Upper lobe of right lung (tissue), 1 donor: ENCODE data around the gene ZNF513. TPM values are rescaled to one million over a fixed set of nuclear protein-coding genes. Genes with fewer than 3 reads are reported as not detected.

Source experiments
- ATAC-seq: fragments of 200-7000 bp; cut with Tn5 transposase; one replicate; pipeline ENCODE4 v1.9.1; 2020; ENCODE audit warnings: mild to moderate bottlenecking, moderate library complexity
- DNase-seq: peaks from one replicate; pipeline ENCODE4 v3.0.0-alpha.2; 2020
- H3K27ac ChIP-seq: fragments of 200-600 bp; one replicate; pipeline ENCODE4 v1.8.0; 2022
- H3K27me3 ChIP-seq: fragments of 200-600 bp; one replicate; pipeline ENCODE4 v1.8.0; 2022; ENCODE audit warnings: mild to moderate bottlenecking
- H3K36me3 ChIP-seq: fragments of 200-600 bp; one replicate; pipeline ENCODE4 v1.8.0; 2022
- H3K4me1 ChIP-seq: fragments of 200-600 bp; one replicate; pipeline ENCODE4 v1.8.0; 2022
- H3K4me3 ChIP-seq: fragments of 200-600 bp; one replicate; pipeline ENCODE4 v1.8.0; 2022; ENCODE audit warnings: mild to moderate bottlenecking
- H3K9me3 ChIP-seq: fragments of 200-600 bp; one replicate; pipeline ENCODE4 v1.8.0; 2022
- intact Hi-C: fragments of 100-400 bp; cut with DNase I; formaldehyde crosslinking; loops from one replicate; pipeline ENCODE4 v1.11.0; 2022
- total RNA-seq: library from RNA; stranded (reverse); fragmentation: NEBNext Ultra II Directional; extraction: Animal tissue kit (Norgen Biotek cat#: 25700); gene quantifications from one replicate; pipeline ENCODE4 v1.2.1, GENCODE V29; 2021
- TF ChIP-seq, protein P1 (sequence below): fragments of 200-600 bp; IDR thresholded peaks from one replicate; pipeline ENCODE4 v1.8.0; 2022; ENCODE audit warnings: antibody characterized with exemption
- donor health status: DM: no; HTN: yes; CAD: no; lungs with severe emphysema.

ZNF513 gene
- total RNA-seq, 1 donor from 2014 or later = 14.2 TPM

DNA sequence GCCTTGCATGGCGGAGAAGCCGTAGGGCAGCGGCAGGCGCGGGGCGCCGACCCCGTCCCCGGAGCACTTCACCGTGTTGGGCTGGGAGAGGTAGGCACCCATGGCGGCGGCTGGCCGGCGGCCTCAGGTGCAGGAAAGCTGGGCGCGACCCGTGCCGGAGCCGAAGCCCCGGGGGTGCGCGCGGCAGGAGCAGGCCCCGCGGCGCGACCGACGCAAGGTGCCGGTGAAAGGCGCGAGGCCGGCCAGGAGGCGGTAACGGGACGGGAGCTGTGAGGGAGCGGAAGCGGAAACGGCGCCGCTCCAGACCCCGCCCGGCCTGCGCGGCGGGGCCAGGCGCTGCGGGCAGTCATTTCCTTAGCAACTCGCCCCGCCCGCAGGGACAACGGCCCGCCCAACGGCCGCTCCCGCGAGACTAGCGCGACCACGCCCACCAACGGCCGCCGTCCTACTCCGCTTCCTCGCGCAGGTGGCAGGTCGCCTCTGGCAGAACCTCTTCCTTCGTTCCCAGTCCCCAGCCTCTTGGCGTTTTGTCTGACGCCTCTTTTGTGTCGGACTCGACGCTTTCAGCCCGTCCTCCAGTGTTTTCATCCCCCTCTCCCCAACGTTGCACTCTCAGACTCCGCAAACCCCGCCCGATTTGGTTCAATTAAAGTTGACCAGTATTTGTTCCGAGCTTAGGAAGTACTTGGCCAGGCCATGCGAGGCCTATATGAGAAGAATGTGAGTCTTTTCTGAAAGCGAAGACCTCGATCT is 29.0 kb upstream of the ZNF513 start, which contains the start of gene PPM1G:
TSS of gene PPM1G (minus strand) at position 271 of the 753 bp plus-strand sequence. CDS start at position 102, 169 bp downstream.
- Histone ChIP-seq H3K36me3 (no peaks in the 10 kb centered on the region), H3K4me3 (peak within 1 kb of the TSS; percentile 100), H3K27ac (peak within 1 kb of the TSS; percentile 90), H3K4me1 (peaks cover 20% of the 10 kb centered on the region), H3K9me3 (no peaks in the 10 kb centered on the region), H3K27me3 (no peaks in the 10 kb centered on the region)
- DNase-seq (peak; percentile 99), ATAC-seq (peak; percentile 100)
- intact Hi-C loops = no loop called here
- TF ChIP-seq, protein P1, sequence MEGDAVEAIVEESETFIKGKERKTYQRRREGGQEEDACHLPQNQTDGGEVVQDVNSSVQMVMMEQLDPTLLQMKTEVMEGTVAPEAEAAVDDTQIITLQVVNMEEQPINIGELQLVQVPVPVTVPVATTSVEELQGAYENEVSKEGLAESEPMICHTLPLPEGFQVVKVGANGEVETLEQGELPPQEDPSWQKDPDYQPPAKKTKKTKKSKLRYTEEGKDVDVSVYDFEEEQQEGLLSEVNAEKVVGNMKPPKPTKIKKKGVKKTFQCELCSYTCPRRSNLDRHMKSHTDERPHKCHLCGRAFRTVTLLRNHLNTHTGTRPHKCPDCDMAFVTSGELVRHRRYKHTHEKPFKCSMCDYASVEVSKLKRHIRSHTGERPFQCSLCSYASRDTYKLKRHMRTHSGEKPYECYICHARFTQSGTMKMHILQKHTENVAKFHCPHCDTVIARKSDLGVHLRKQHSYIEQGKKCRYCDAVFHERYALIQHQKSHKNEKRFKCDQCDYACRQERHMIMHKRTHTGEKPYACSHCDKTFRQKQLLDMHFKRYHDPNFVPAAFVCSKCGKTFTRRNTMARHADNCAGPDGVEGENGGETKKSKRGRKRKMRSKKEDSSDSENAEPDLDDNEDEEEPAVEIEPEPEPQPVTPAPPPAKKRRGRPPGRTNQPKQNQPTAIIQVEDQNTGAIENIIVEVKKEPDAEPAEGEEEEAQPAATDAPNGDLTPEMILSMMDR = no peak

DNA sequence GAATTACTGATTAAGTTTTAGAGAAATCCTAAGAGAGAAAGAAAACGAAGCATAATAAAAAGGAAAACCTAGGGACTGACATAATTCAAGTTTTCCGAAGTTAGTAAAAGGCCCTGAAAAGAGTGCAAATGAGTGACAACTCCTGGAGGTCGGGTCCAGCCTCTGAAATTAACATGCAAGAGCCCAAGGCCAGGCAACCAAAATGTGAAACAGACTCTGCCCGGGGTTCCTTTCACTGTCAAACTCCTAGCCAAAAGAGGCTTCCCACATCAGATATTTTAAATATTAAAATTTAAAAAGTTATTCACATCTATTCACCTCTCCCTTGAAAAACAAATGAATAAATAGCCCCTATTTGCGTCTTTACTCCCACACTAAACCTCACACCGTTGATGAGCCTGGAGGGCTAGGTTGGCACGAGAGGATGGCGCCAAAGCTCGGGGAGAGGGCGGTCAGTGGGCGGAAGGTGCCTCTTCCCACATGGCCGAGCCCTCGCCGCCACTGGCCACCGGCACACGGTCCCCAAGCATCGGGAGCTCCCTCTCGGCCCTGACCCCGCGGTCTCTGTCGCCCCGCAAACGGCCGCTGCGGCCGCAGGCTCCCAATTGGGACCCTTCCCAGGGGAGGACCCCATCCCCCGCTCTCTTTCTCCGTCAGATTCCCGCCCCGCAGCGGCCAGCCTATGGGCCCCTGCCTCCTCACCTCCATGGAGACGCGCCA is 28.2 kb upstream of the ZNF513 start:
- Histone ChIP-seq H3K9me3 (no peaks in the 10 kb centered on the region), H3K36me3 (no peaks in the 10 kb centered on the region), H3K4me3 (peak overlapping the region; percentile 100), H3K4me1 (peaks cover 20% of the 10 kb centered on the region), H3K27me3 (no peaks in the 10 kb centered on the region), H3K27ac (peak overlapping the region; percentile 90)
- ATAC-seq (peak; percentile 42), DNase-seq (no peak)
- intact Hi-C loops = no loop called here
- TF ChIP-seq, protein P1 = no peak

DNA sequence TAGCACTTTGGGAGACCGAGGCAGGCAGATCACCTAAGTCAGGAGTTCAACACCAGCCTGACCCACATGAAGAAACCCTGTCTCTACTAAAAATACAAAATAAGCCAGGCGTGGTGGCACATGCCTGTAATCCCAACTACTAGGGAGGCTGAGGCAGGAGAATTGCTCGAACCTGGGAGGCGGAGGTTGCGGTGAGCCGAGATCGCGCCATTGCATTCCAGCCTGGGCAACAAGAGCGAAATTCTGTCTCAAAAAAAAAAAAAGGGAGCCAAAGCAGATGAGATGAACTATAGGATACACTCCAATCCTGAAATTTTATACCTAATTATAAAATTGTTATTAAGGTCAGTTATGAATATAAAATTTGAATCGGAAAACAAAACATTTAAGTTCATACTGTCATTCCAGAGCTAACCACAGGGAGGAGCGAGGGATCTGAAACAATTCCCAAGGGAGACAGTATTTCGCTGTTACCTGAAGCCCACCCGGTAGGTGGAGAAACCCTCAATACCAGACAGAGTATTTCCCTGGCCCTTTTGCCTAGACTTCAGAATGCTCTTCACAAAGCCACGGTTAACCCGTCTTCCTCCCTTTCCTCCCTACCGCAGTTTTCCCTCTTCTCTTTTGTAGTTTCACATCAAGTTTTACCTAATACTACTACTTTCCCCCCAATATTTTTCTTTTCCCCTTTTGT is 27.4 kb upstream of the ZNF513 start:
- H3K9me3 ChIP-seq = no peaks in the 10 kb centered on the region
- H3K4me3 ChIP-seq = peak overlapping the region; percentile 100
- TF ChIP-seq, protein P1 = peak; percentile 53
- H3K36me3 ChIP-seq = no peaks in the 10 kb centered on the region
- peak overlapping the region; percentile 90 for H3K27ac ChIP-seq
- intact Hi-C loops = no loop called here
- H3K4me1 ChIP-seq = peaks cover 20% of the 10 kb centered on the region
- ATAC-seq (no peak), DNase-seq (no peak)
- no peaks in the 10 kb centered on the region for H3K27me3 ChIP-seq

DNA sequence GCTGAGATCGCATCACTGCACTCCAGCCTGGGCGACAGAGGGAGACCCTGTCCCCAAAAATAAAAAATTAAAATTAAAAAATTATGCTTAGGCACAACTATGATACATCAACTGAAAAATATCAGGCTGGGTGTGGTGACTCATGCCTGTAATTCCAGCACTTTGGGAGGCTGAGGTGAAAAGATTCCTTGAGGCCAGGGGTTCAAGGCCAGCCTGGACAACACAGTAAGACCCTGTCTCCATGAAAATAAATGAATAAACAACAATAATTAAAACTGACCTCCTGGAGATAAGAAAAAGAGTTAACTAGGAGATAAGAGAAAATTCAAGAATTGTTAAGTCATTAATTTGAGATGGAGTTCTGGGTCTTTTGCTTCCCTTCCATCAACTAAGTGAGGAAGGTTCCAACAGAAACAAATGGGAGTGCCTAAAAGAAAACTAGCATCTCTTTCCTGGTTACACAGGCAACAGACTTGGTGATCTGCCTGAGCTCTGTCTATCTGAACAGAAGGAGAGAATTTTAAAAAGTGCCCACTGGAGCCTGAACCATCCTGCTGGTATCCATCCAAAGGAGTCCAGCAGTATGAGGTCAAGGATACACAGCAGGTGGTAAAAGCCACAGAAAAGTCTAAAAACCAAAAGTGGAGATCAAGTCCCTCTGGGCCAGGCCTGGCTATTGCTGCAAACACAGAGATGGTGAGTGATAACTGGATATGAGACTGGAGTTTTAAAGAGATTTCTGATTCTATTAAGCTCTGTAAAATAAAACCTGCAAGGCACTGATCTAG is 20.0 kb upstream of the ZNF513 start:
- H3K9me3 ChIP-seq = no peaks in the 10 kb centered on the region
- no peaks in the 10 kb centered on the region for H3K36me3 ChIP-seq
- DNase-seq (no peak), ATAC-seq (no peak)
- H3K27me3 ChIP-seq = no peaks in the 10 kb centered on the region
- no peak overlapping the region for H3K27ac ChIP-seq
- intact Hi-C loops = no loop called here
- H3K4me3 ChIP-seq = no peak overlapping the region
- TF ChIP-seq, protein P1 = no peak
- no peaks in the 10 kb centered on the region for H3K4me1 ChIP-seq

DNA sequence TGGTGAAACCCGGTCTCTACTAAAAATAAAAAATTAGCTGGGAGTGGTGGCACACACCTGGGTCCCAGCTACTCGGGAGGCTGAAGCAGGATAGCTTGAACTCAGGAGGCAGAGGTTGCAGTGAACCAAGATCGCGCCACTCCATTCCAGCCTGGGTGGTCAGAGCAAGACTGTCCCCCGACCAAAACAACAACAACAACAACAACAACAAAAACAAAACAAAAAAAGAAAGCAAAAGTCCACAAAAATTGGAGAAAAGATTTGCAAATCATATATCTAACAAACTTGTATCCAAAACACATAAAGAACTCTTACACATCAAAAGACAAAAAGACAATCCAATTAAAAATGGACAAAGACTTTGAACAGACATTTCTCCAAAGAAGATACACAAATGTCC is 18.4 kb upstream of the ZNF513 start:
- DNase-seq = no peak

More for the DNA sequence above, 18.4 kb upstream of the ZNF513 start:
- Histone ChIP-seq H3K4me3 (no peak overlapping the region), H3K9me3 (no peaks in the 10 kb centered on the region), H3K4me1 (no peaks in the 10 kb centered on the region), H3K27me3 (no peaks in the 10 kb centered on the region), H3K27ac (no peak overlapping the region), H3K36me3 (no peaks in the 10 kb centered on the region)
- ATAC-seq = no peak
- intact Hi-C loops = no loop called here
- TF ChIP-seq, protein P1 = no peak
